GM06990 (cell line): ENCODE results near the gene NLRP3.
A peak's percentile ranks its signal among the peaks of the same experiment; 100 is the strongest.
"Not testable (repeated sequence)": the region's sequence is repeated elsewhere in the genome, so short reads cannot be mapped to it uniquely, and the experiment has no call there.

ENCODE experiments used
- DNase-seq: peaks from one replicate; pipeline ENCODE4 v3.0.0-alpha.2; 2011; ENCODE audit not compliant: insufficient read length; ENCODE audit errors: extremely low read depth
- H3K27me3 ChIP-seq: replicated peaks from 2 replicates; pipeline ENCODE4 v1.6.0; 2011; ENCODE audit warnings: low read length; ENCODE audit not compliant: control insufficient read depth, insufficient read depth
- H3K36me3 ChIP-seq: 2 replicates; pipeline ENCODE4 v1.5.1; 2011; ENCODE audit warnings: low read length; ENCODE audit not compliant: control insufficient read depth, insufficient read depth
- H3K4me3 ChIP-seq: replicated peaks from 2 replicates; pipeline ENCODE4 v1.5.1; 2011; ENCODE audit warnings: low read depth, mild to moderate bottlenecking, control low read depth, low read length
- TF ChIP-seq, protein P1 (sequence below): IDR thresholded peaks from 2 replicates; pipeline ENCODE4 v1.5.1; 2011; ENCODE audit warnings: low read length, control low read depth, mild to moderate bottlenecking, inconsistent platforms; ENCODE audit not compliant: insufficient read depth, poor library complexity, severe bottlenecking

Gene NLRP3

DNA sequence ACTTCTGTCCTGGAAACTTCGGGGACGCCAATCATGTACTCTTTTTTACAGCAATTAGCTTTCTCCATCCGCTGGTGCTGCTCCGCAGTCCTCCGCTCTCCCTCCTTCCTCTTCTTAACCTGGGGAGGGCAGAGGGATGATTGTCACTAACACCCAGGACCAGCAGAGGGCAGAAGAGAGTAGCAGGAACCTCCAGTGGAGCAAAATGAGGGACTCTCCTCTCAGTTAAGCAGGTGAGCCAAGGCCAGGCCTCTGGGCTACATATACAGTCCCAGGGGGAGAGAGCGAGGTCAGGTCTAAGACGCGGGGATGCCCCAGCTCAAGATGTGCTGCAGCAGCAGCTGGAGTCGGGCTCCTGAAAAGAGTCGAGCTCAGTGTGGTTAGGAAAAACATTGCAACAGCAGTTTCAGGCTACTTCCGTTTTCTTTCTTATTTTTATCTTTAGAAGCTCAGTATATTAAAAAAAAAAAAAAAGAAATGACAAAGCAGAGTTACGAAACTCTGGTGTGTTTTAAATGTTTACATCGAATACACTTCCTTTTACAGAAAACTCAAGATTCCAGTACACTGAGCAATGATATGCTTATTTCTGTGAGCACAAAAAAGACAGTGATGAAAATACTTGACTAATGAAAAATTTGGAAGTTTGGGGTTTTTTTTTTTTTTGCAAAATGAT lies 25.7 kb upstream of the NLRP3 start:
- TF ChIP-seq, protein P1, sequence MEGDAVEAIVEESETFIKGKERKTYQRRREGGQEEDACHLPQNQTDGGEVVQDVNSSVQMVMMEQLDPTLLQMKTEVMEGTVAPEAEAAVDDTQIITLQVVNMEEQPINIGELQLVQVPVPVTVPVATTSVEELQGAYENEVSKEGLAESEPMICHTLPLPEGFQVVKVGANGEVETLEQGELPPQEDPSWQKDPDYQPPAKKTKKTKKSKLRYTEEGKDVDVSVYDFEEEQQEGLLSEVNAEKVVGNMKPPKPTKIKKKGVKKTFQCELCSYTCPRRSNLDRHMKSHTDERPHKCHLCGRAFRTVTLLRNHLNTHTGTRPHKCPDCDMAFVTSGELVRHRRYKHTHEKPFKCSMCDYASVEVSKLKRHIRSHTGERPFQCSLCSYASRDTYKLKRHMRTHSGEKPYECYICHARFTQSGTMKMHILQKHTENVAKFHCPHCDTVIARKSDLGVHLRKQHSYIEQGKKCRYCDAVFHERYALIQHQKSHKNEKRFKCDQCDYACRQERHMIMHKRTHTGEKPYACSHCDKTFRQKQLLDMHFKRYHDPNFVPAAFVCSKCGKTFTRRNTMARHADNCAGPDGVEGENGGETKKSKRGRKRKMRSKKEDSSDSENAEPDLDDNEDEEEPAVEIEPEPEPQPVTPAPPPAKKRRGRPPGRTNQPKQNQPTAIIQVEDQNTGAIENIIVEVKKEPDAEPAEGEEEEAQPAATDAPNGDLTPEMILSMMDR: peak; percentile 89
- no peaks in the 10 kb centered on the region for H3K27me3 ChIP-seq
- no peaks in the 10 kb centered on the region for H3K36me3 ChIP-seq
- peak; percentile 86 for DNase-seq
- no peak overlapping the region for H3K4me3 ChIP-seq

DNA sequence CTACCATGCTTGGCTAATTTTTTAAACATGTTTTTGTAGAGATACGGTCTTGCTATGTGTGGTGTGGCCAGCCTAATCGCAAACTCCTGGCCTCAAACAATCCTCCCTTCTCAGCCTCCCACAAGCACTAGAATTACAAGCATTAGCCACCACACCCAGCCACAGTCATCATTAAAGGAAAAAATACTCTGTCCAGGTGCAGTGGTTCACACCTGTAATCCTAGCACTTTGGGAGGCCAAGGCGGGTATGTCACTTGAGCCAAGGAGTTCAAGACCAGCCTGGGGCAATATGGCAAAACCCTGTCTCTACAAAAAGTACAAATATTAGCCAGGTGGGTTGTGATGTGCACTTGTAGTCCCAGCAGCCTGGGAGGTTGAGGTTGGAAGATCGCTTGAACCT lies 25.0 kb upstream of the NLRP3 start:
- TF ChIP-seq, protein P1: no peak
- Histone ChIP-seq H3K4me3 (no peak overlapping the region), H3K36me3 (no peaks in the 10 kb centered on the region), H3K27me3 (no peaks in the 10 kb centered on the region)
- DNase-seq: no peak

DNA sequence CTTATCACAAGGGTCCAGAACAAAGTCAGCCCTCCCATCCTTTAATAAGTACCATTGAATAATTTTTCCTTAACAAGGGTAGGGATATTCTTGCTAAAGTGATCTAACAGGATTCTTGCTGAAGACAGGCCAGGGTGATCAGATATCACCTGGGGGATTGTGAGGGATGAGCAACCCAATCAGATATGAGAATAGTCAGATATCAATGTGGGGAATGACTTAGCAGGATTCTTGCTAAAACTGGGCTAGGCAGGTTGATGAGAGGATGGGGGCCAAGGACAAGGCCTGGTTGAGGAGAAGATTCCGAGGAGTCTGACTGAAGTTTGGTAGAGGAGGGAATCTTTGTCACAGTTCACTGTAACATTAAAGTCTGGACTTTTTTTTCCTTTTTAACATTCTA lies 23.9 kb upstream of the NLRP3 start:
- no peaks in the 10 kb centered on the region for H3K27me3 ChIP-seq
- H3K4me3 ChIP-seq: no peak overlapping the region
- no peaks in the 10 kb centered on the region for H3K36me3 ChIP-seq
- DNase-seq: no peak
- TF ChIP-seq, protein P1: no peak

DNA sequence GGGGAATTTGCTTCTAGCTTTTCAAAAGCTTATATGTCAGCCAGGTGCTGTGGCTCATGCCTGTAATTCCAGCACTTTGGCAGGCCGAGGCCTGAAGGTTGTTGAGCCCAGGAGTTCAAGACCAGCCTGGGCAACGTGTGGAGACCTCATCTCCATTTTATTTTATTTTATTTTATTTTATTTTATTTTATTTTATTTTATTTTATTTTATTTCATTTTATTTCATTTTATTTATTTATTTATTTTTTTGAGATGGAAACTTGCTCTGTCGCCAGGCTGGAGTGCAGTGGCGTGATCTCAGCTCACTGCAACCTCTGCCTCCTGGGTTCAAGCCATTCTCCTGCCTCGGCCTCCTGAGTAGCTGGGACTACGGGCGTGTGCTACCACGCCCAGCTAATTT lies 20.9 kb upstream of the NLRP3 start:
- not testable (repeated sequence) for DNase-seq, H3K27me3 ChIP-seq, H3K4me3 ChIP-seq

DNA sequence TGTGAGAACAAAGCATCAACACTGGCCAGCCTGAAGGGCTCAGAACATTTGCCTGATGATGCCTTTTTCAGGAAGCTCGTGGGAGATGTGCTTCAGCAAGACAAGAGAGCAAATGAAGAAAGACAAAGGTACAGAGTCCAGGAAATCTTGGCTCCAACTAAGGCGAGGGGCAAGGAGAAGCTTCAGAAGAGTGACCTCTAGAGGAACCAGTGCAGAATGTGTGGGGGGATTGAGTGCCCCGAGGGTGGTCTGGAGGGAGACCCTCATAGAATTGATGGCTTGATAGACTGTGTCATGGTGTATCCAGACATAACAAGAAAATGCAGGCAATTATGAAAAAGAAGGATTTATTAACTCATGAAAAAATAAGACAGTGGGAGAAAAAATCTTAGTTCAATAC lies 15.3 kb upstream of the NLRP3 start:
- TF ChIP-seq, protein P1: peak; percentile 9
- no peaks in the 10 kb centered on the region; the same call in none of the 2 replicates for H3K27me3 ChIP-seq
- DNase-seq: no peak
- H3K36me3 ChIP-seq: no peaks in the 10 kb centered on the region
- H3K4me3 ChIP-seq: no peak overlapping the region

More for the DNA sequence above, 20.9 kb upstream of the NLRP3 start:
- not testable (repeated sequence) for H3K36me3 ChIP-seq

DNA sequence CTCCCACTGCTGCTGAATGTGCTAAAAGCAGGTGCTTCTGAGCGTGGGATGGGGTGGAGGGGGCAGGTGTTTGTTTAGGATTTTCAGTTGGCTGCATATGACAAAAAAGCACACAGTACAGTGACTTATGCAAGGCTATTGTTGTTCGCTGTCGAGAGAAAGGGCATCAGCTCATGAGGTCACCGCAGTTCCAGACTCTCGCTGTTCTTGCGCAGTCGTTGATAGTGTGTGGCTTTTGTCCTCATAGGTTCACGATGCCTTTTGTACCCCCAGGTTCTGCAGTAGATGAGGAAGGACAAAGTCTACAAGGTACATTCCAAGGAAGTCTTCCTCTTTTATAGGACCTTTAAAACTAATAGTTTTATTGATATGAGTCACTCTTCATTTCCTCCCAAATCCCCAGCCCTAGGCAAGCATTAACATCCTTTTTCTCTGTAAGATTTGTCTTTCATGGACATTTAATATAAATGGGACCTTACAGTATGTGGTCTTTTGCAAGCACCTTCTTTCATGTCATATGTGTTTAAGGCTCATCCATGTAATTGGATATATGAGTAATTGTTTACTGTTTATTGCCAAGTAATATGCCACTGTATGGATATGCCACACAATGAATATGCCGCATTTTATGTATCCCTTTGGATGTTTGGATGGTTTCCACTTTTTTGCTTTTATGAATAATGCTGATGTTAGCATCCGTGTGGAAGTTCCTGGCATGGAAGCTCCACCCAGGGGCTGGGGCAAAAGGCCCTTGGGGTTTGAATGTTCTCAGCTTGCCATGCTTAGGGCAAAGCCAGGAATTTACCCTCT lies 14.5 kb upstream of the NLRP3 start:
- Histone ChIP-seq H3K4me3 (no peak overlapping the region), H3K36me3 (no peaks in the 10 kb centered on the region), H3K27me3 (no peaks in the 10 kb centered on the region; the same call in none of the 2 replicates)
- TF ChIP-seq, protein P1: no peak
- DNase-seq: no peak
